CD4-positive, alpha-beta T cell (primary cell): Measurements from ENCODE around the gene BCL3. TPM values are rescaled to one million over a fixed set of nuclear protein-coding genes. Genes with fewer than 3 reads are reported as not detected.
"Not testable (repeated sequence)": the region's sequence is repeated elsewhere in the genome, so short reads cannot be mapped to it uniquely, and the experiment has no call there.

Source experiments
- ATAC-seq: fragments of 200-7000 bp; cut with Tn5 transposase; one replicate; pipeline ENCODE4 v1.10.0; 2022; ENCODE audit warnings: mild to moderate bottlenecking; ENCODE audit not compliant: poor library complexity
- CTCF ChIA-PET: fragments of 350-600 bp; sonication (Branson Sonifier 250); formaldehyde crosslinking; loops from one replicate; lab custom pipeline; 2021; ENCODE audit warnings: antibody characterized with exemption, inconsistent platforms; lab: Charles Lee
- POLR2A ChIA-PET: fragments of 350-600 bp; sonication (Branson Sonifier 250); formaldehyde crosslinking; loops from one replicate; lab custom pipeline; 2021; ENCODE audit warnings: antibody characterized with exemption, inconsistent platforms; lab: Charles Lee
- DNase-seq, 14 experiments: peaks; one replicate each; pipeline ENCODE4 v3.0.0-alpha.2; 2013 to 2020; ENCODE audit warnings: mixed read lengths in 2 of 14
- H3K27ac ChIP-seq, 2 donors: one replicate each; pipeline versions ENCODE4 v1.5.1 to v1.7.0; 2013; ENCODE audit warnings: low read length in 2 of 2, low read depth in 1 of 2, mild to moderate bottlenecking in 1 of 2
- H3K27me3 ChIP-seq, 2 experiments: 1 replicate in 1 of 2; 2 replicates in 1 of 2; pipeline versions ENCODE4 v1.6.1 to v1.7.0; 2013; ENCODE audit warnings: low read length in 2 of 2, control low read depth in 1 of 2, mild to moderate bottlenecking in 1 of 2, moderate library complexity in 1 of 2; ENCODE audit not compliant: insufficient read depth in 2 of 2, control insufficient read depth in 1 of 2
- H3K36me3 ChIP-seq: one replicate; pipeline ENCODE4 v1.6.1; 2013; ENCODE audit warnings: low read length, control low read depth; ENCODE audit not compliant: insufficient read depth
- H3K4me1 ChIP-seq: one replicate; pipeline ENCODE4 v1.6.1; 2013; ENCODE audit warnings: low read length, control low read depth; ENCODE audit not compliant: insufficient read depth
- H3K4me3 ChIP-seq: one replicate; pipeline ENCODE4 v1.5.1; 2013; ENCODE audit warnings: mild to moderate bottlenecking, low read length, moderate library complexity
- H3K9me3 ChIP-seq, 2 experiments: 1 replicate in 1 of 2; 2 replicates in 1 of 2; pipeline versions ENCODE4 v1.6.1 to v1.7.0; 2013; ENCODE audit warnings: low read length in 2 of 2, mild to moderate bottlenecking in 2 of 2, control low read depth in 1 of 2, moderate library complexity in 1 of 2; ENCODE audit not compliant: control insufficient read depth in 1 of 2, insufficient read depth in 1 of 2
- H3K27ac Mint-ChIP-seq: one replicate; pipeline ENCODE4 v1.8.0; 2020; ENCODE audit warnings: mixed read lengths
- H3K27me3 Mint-ChIP-seq: one replicate; pipeline ENCODE4 v1.8.0; 2021; ENCODE audit warnings: mixed read lengths
- H3K36me3 Mint-ChIP-seq: one replicate; pipeline ENCODE4 v1.8.0; 2021; ENCODE audit warnings: low read depth, mixed read lengths
- H3K4me1 Mint-ChIP-seq: one replicate; pipeline ENCODE4 v1.8.0; 2021; ENCODE audit warnings: low read depth, mixed read lengths
- H3K4me3 Mint-ChIP-seq: one replicate; pipeline ENCODE4 v1.8.0; 2020; ENCODE audit warnings: mild to moderate bottlenecking, mixed read lengths
- H3K9me3 Mint-ChIP-seq: one replicate; pipeline ENCODE4 v1.8.0; 2020; ENCODE audit warnings: mixed read lengths
- intact Hi-C, 2 experiments: fragments of 100-400 bp; cut with DNase I in 1 of 2; cut with micrococcal nuclease in 1 of 2; formaldehyde crosslinking; loops; one replicate each; pipeline versions ENCODE4 v1.15.1 to v1.9.0; 2023 to 2025; cut with DNase I, micrococcal nuclease
- total RNA-seq, 174 experiments: library from RNA in 2 of 174; stranded (reverse) in 2 of 174; gene quantifications; one replicate each; pipeline ENCODE4 v1.2.3 and lab custom pipeline; 2021 to 2026
- TF ChIP-seq, protein P1 (sequence below): fragments of 200-600 bp; IDR thresholded peaks from one replicate; pipeline ENCODE4 v1.8.0; 2022; ENCODE audit warnings: antibody characterized with exemption, mild to moderate bottlenecking

The BCL3 gene
- total RNA-seq, 2 experiments from 2014 or later = 90.9 to 97.1 TPM

DNA sequence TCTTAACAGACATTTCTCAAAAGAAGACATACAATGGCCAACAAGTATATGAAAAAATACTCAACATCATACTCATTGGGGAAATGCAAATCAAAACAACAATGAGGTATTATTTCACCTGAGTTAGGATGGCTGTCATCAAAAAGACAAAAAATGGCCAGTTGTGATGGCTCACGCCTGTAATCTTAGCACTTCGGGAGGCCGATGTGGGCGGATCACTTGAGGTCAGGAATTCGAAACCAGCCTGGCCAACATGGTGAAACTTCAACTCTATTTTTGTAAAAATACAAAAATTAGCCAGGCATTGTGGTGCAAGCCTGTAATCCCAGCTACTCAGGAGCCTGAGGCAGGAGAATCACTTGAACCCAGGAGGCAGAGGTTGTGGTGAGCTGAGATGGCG is 27.6 kb upstream of the BCL3 start:
- no peak overlapping the region for H3K4me3 Mint-ChIP-seq
- TF ChIP-seq, protein P1, sequence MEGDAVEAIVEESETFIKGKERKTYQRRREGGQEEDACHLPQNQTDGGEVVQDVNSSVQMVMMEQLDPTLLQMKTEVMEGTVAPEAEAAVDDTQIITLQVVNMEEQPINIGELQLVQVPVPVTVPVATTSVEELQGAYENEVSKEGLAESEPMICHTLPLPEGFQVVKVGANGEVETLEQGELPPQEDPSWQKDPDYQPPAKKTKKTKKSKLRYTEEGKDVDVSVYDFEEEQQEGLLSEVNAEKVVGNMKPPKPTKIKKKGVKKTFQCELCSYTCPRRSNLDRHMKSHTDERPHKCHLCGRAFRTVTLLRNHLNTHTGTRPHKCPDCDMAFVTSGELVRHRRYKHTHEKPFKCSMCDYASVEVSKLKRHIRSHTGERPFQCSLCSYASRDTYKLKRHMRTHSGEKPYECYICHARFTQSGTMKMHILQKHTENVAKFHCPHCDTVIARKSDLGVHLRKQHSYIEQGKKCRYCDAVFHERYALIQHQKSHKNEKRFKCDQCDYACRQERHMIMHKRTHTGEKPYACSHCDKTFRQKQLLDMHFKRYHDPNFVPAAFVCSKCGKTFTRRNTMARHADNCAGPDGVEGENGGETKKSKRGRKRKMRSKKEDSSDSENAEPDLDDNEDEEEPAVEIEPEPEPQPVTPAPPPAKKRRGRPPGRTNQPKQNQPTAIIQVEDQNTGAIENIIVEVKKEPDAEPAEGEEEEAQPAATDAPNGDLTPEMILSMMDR = no peak
- H3K27me3 Mint-ChIP-seq = no peaks in the 10 kb centered on the region
- Histone ChIP-seq H3K27ac (no peak overlapping the region), H3K36me3 (no peaks in the 10 kb centered on the region), H3K4me1 (peaks cover 24% of the 10 kb centered on the region), H3K9me3 (no peaks in the 10 kb centered on the region), H3K27me3 (peaks cover 0 to 3% of the 10 kb centered on the region in 2 experiments), H3K4me3 (no peak overlapping the region)
- intact Hi-C loops = loop anchor here in 1 of 2 experiments (5.0 kb wide), 1 partner anchor 126 kb away; the partner anchor contains the start of gene NECTIN2
- CTCF ChIA-PET = interaction anchor here (0.7 to 10.4 kb wide), 2 partner anchors 36 to 49 kb away, joined by 3 to 325 read pairs; no protein-coding TSS in a partner anchor
- ATAC-seq = no peak
- no peak overlapping the region for H3K27ac Mint-ChIP-seq
- no peak for DNase-seq
- no peaks in the 10 kb centered on the region for H3K9me3 Mint-ChIP-seq
- POLR2A ChIA-PET = no interaction called here
- no peaks in the 10 kb centered on the region for H3K36me3 Mint-ChIP-seq
- peaks cover 14% of the 10 kb centered on the region for H3K4me1 Mint-ChIP-seq

DNA sequence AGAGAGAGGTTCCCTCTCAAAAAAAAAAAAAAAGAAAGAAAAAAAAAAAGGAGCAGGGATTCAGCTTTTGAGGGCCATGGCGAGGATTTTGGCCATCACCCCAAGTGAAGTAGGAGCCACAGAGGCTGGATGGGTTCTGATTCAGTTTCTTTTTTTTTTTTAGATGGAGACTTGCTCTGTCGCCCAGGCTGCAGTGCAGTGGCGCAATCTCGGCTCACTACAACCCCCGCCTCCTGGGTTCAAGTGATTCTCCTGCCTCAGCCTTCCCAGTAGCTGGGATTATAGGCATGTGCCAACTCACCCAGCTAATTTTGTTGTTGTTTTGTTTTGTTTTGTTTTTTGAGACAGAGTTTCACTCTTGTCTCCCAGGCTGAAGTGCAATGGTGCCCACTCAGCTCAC is 27.1 kb upstream of the BCL3 start:
- H3K27me3 ChIP-seq, POLR2A ChIA-PET, ATAC-seq, H3K4me3 Mint-ChIP-seq, H3K9me3 Mint-ChIP-seq, H3K36me3 ChIP-seq, H3K27ac ChIP-seq, H3K36me3 Mint-ChIP-seq, H3K9me3 ChIP-seq, H3K27me3 Mint-ChIP-seq, H3K27ac Mint-ChIP-seq, H3K4me3 ChIP-seq, DNase-seq: not testable (repeated sequence)
- peaks cover 24% of the 10 kb centered on the region for H3K4me1 ChIP-seq
- intact Hi-C loops = loop anchor here in 1 of 2 experiments (5.0 kb wide), 1 partner anchor 126 kb away; the partner anchor contains the start of gene NECTIN2
- H3K4me1 Mint-ChIP-seq = peaks cover 14% of the 10 kb centered on the region
- CTCF ChIA-PET = interaction anchor here (0.7 to 10.4 kb wide), 2 partner anchors 36 to 49 kb away, joined by 3 to 325 read pairs; no protein-coding TSS in a partner anchor

DNA sequence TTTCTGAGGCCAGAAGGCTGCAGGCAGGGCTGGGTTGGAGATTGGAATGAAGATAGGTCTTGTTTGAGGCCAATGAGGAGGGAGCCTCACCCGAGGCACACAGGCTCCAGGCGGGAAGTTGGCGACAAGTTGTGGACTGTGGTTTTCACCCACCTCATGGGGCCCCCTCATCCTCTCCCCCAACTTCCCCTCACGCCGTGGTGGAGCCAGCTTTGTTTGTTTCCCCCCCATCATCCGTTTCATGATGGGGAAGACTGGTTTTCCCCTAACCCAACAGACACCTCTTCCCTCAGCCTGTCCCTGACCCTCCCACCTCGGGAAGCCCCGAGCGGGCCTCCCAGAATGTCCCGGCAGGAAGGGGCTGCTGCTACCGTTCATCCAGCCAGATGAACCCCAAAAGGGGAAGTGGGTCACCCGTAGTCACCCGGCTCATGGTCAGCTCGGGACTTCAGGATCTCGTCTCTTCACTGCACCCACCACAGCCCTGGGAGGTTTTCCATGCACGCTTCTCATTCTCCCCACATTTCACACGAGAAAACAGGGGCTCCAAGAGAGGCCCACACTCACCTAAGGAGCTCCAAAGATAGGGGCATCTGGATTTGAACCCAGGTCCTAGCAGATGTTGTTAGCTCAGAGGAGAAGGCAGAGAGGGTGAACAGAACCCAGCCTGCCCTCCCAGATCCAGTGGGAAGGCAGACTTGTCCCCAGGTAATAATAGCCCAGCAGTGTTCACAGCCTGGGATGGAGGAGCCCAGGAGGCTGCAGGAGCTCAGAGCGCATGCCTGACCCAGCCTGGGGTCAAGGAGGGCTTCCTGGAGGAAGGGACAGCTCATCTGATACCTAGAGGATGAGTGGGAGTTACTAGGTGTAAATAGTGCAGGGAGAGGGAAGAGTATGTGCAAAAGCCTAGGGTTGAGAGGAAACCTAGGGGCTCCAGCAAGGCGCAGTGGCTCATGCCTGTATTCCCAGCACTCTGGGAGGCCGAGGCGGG is 26.1 kb upstream of the BCL3 start:
- H3K4me1 ChIP-seq = peaks cover 24% of the 10 kb centered on the region
- H3K27ac ChIP-seq = no peak overlapping the region
- H3K27me3 ChIP-seq = peaks cover 0 to 3% of the 10 kb centered on the region in 2 experiments
- Mint-ChIP-seq H3K27ac (no peak overlapping the region), H3K9me3 (no peaks in the 10 kb centered on the region), H3K4me1 (peaks cover 14% of the 10 kb centered on the region), H3K4me3 (no peak overlapping the region), H3K27me3 (no peaks in the 10 kb centered on the region), H3K36me3 (no peaks in the 10 kb centered on the region)
- ChIA-PET POLR2A (interaction anchor here (1.1 kb wide), 1 partner anchor 48 kb away, joined by 4 read pairs; no protein-coding TSS in a partner anchor), CTCF (interaction anchor here (1.8 to 10.4 kb wide), 4 partner anchors 31 to 123 kb away, joined by 4 to 325 read pairs (median 38); partner anchors contain the start of gene NECTIN2)
- no peaks in the 10 kb centered on the region for H3K36me3 ChIP-seq
- intact Hi-C loops = loop anchor here in 1 of 2 experiments (5.0 kb wide), 1 partner anchor 125 kb away; the partner anchor contains the start of gene NECTIN2
- DNase-seq = peak in 2 of 14 experiments; percentile 60 to 66
- TF ChIP-seq, protein P1 = no peak
- H3K9me3 ChIP-seq = no peaks in the 10 kb centered on the region
- no peak for ATAC-seq
- no peak overlapping the region for H3K4me3 ChIP-seq
